Type B pancreatic cell (in vitro differentiated cells): Measurements from ENCODE around the gene EPHA1. TPM values are rescaled to one million over a fixed set of nuclear protein-coding genes. Genes with fewer than 3 reads are reported as not detected.

Experiments used
- DNase-seq: peaks from one replicate; pipeline ENCODE4 v3.0.0; 2021; ENCODE audit warnings: mixed read lengths; ENCODE audit not compliant: unreplicated experiment; ENCODE audit errors: extremely low spot score
- H3K27ac Mint-ChIP-seq: 2 replicates; pipeline ENCODE4 v1.8.0; 2021; ENCODE audit warnings: mild to moderate bottlenecking, mixed read lengths
- H3K27me3 Mint-ChIP-seq: 2 replicates; pipeline ENCODE4 v1.8.0; 2021; ENCODE audit warnings: mixed read lengths
- H3K36me3 Mint-ChIP-seq: 2 replicates; pipeline ENCODE4 v1.8.0; 2021; ENCODE audit warnings: mixed read lengths
- H3K4me1 Mint-ChIP-seq: one replicate; pipeline ENCODE4 v1.8.0; 2021; ENCODE audit warnings: mixed read lengths; ENCODE audit not compliant: unreplicated experiment
- H3K4me3 Mint-ChIP-seq: 2 replicates; pipeline ENCODE4 v1.8.0; 2021; ENCODE audit warnings: mild to moderate bottlenecking, mixed read lengths
- H3K9me3 Mint-ChIP-seq: 2 replicates; pipeline ENCODE4 v1.8.0; 2021; ENCODE audit warnings: mixed read lengths
- total RNA-seq: library from RNA; stranded (reverse); gene quantifications from 2 replicates; pipeline ENCODE4 v1.2.1, GENCODE V29; 2021; ENCODE audit warnings: low replicate concordance
- TF ChIP-seq, protein P1 (sequence below): fragments of 200-600 bp; sonication (generic); conservative IDR thresholded peaks from 2 replicates; pipeline ENCODE4 v1.5.0; 2021; ENCODE audit warnings: antibody characterized with exemption, mild to moderate bottlenecking

The EPHA1 gene
- total RNA-seq, 1 donor from 2014 or later = 18.0 TPM

DNA sequence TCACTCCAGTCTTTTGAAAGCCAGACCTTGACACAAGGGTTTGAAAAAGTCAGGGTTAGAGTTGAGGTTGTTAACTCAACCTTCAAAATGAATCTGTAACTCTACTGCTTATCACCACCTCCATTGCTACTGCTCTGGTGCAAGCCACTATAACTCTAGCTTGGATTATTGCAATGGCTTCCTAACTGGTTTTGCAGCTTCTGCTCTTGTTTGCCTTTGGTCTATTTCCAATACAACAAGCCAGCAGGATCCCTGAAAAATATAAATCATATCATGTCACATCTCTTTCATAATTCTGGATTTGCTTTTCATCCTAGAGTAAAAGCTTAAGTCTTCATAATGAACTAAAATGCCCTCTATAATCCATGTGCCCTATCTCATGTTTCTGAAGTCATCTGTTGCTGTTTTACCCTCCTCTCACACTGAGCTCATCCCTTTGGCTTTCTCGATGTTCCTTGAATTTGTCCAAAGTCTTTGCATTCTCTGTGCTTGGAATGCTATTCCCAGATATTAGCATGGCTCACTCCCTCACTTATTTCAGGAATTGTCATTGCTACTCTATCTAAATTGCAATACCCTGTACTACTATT is 45.5 kb upstream of the EPHA1 start:
- H3K27ac Mint-ChIP-seq = no peak overlapping the region
- no peak overlapping the region for H3K4me3 Mint-ChIP-seq

DNA sequence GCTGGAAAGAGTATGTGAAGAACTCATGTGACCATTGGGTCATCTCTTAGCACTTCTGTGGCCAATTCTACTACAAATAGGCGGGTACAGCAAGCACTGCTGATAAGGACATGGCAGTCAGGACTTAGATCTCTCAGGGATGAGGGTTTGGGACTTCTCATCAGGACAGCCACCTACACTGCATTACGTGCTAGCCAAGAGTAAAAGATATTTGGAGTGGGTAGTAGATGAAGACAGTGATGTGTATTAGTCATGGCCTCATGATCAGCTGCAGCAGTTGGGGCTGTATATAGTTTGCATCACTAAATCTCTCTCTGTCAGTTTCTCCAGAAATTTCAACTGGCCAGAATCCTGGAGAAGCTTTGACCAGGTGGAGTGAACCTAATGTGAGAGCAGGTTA is 43.8 kb upstream of the EPHA1 start:
- Mint-ChIP-seq H3K4me3 (no peak overlapping the region), H3K27ac (no peak overlapping the region), H3K27me3 (peaks cover 1% of the 10 kb centered on the region), H3K9me3 (no peaks in the 10 kb centered on the region), H3K4me1 (no peaks in the 10 kb centered on the region), H3K36me3 (no peaks in the 10 kb centered on the region)
- no peak for DNase-seq
- TF ChIP-seq, protein P1, sequence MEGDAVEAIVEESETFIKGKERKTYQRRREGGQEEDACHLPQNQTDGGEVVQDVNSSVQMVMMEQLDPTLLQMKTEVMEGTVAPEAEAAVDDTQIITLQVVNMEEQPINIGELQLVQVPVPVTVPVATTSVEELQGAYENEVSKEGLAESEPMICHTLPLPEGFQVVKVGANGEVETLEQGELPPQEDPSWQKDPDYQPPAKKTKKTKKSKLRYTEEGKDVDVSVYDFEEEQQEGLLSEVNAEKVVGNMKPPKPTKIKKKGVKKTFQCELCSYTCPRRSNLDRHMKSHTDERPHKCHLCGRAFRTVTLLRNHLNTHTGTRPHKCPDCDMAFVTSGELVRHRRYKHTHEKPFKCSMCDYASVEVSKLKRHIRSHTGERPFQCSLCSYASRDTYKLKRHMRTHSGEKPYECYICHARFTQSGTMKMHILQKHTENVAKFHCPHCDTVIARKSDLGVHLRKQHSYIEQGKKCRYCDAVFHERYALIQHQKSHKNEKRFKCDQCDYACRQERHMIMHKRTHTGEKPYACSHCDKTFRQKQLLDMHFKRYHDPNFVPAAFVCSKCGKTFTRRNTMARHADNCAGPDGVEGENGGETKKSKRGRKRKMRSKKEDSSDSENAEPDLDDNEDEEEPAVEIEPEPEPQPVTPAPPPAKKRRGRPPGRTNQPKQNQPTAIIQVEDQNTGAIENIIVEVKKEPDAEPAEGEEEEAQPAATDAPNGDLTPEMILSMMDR = no peak

More for the DNA sequence above, 45.5 kb upstream of the EPHA1 start:
- H3K4me1 Mint-ChIP-seq = no peaks in the 10 kb centered on the region
- TF ChIP-seq, protein P1 = no peak
- H3K36me3 Mint-ChIP-seq = no peaks in the 10 kb centered on the region
- peaks cover 2% of the 10 kb centered on the region for H3K27me3 Mint-ChIP-seq
- DNase-seq = no peak
- H3K9me3 Mint-ChIP-seq = peaks cover 2% of the 10 kb centered on the region

DNA sequence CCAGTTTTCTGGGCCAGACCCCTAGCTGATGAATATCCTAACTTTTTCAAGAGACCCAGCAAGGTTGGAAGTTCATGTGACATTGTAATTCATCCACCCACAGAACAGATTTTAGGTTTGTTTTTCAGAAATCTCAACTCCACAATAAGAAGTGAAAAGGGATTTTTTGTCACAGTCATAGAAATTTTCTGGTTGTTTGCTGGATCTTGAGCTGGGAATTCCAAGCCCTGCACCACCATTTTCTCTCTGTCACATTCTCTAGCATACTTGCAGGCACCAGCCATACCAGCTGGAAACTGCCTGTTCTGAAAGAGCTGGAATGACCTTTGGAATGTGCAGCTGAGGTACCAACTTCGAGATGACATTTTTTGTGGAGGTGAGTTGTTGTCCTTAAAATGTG is 43.1 kb upstream of the EPHA1 start:
- Mint-ChIP-seq H3K4me1 (no peaks in the 10 kb centered on the region), H3K36me3 (no peaks in the 10 kb centered on the region), H3K4me3 (no peak overlapping the region), H3K27me3 (no peaks in the 10 kb centered on the region), H3K27ac (no peak overlapping the region), H3K9me3 (no peaks in the 10 kb centered on the region)
- no peak for DNase-seq
- TF ChIP-seq, protein P1 = no peak

DNA sequence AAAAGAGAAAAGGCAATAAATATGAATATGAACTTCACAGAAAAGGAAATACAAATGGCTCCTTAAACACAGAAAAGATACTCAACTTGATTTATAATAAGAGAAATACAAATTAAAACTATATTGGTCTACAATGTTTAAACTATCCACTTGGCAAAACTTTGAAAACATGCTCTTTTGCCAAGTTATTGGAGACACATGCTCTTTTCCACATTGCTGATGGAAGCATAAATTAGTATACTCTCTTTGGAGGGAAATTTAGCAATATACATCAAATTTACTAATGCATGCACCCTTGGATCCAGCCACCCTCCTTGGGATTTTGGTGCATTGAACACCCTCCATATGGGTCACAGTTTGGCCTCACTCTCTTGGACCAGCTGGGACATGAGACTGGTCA is 42.5 kb upstream of the EPHA1 start:
- Mint-ChIP-seq H3K9me3 (no peaks in the 10 kb centered on the region), H3K27me3 (no peaks in the 10 kb centered on the region), H3K27ac (no peak overlapping the region), H3K36me3 (no peaks in the 10 kb centered on the region), H3K4me3 (no peak overlapping the region), H3K4me1 (no peaks in the 10 kb centered on the region)
- DNase-seq = no peak
- TF ChIP-seq, protein P1 = no peak

DNA sequence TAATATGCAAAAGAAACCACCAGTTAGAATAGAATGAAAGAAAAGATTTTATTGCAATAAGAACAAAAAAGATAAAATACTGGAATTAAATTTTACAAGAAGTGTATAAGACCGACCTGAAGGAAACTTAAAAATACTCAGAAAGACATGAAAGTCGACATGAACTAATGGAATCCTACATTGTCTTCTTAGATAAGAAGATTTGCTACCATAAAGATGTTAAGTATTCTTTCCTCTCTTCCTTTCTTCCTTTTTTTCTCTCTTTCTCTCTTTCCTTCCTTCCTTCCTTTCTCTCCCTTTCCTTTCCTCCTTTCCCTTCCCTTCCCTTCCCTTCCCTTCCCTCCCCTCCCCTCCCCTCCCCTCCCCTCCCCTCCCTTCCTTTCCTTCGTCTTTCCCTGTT is 41.1 kb upstream of the EPHA1 start:
- no peaks in the 10 kb centered on the region for H3K27me3 Mint-ChIP-seq
- H3K27ac Mint-ChIP-seq = no peak overlapping the region
- H3K4me1 Mint-ChIP-seq = no peaks in the 10 kb centered on the region
- TF ChIP-seq, protein P1 = no peak
- H3K4me3 Mint-ChIP-seq = no peak overlapping the region
- H3K36me3 Mint-ChIP-seq = no peaks in the 10 kb centered on the region
- no peaks in the 10 kb centered on the region for H3K9me3 Mint-ChIP-seq
- no peak for DNase-seq

DNA sequence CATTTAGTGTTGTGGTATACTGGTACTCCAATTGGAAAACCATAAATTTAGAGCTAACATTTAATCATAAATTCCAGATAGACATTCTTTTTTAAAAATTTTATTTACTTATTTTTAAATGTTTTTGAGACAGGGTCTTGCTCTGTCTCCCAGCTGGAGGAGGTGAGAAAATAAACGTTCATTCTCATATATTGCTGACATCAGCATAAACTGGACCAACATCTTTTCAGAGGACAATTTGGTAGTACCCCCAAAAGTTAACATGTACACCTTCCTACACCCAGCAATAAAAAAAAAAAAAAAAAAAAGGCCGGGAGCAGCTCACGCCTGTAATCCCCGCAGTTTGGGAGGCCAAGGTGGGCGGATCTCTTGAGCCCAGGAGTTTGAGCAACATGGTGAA is 39.8 kb upstream of the EPHA1 start:
- Mint-ChIP-seq H3K4me1 (no peaks in the 10 kb centered on the region), H3K4me3 (no peak overlapping the region), H3K27me3 (no peaks in the 10 kb centered on the region), H3K9me3 (no peaks in the 10 kb centered on the region), H3K27ac (no peak overlapping the region), H3K36me3 (no peaks in the 10 kb centered on the region)
- DNase-seq = no peak
- TF ChIP-seq, protein P1 = no peak
